Astrocyte (in vitro differentiated cells and primary cell): ENCODE measurements around the gene SF1. TPM values are rescaled to one million over a fixed set of nuclear protein-coding genes. Genes with fewer than 3 reads are reported as not detected.
A peak's percentile ranks its signal among the peaks of the same experiment; 100 is the strongest.

Source experiments
- DNase-seq: peaks from one replicate; pipeline ENCODE4 v3.0.0-alpha.2; 2010; ENCODE audit warnings: low read depth
- FAIRE-seq: peaks from 2 replicates; lab custom pipeline; 2011; peaks lifted over from hg19 to GRCh38; lab: Jason Lieb, UNC
- H2AFZ ChIP-seq: 2 replicates; pipeline ENCODE4 v1.6.0; 2012; ENCODE audit warnings: low read depth, low read length, inconsistent platforms
- H3K27ac ChIP-seq: 2 replicates; pipeline ENCODE4 v1.5.1; 2011; ENCODE audit warnings: low read depth, low read length, inconsistent platforms
- H3K27me3 ChIP-seq: 2 replicates; pipeline ENCODE4 v1.6.0; 2011; ENCODE audit warnings: low read length, inconsistent platforms; ENCODE audit not compliant: insufficient read depth
- H3K36me3 ChIP-seq: 2 replicates; pipeline ENCODE4 v1.5.1; 2011; ENCODE audit warnings: low read length, inconsistent platforms; ENCODE audit not compliant: insufficient read depth
- H3K4me1 ChIP-seq: 2 replicates; pipeline ENCODE4 v1.5.1; 2011; ENCODE audit warnings: low read length, inconsistent platforms; ENCODE audit not compliant: insufficient read depth
- H3K4me2 ChIP-seq: 2 replicates; pipeline ENCODE4 v1.6.0; 2012; ENCODE audit warnings: low read length, inconsistent platforms
- H3K4me3 ChIP-seq: 2 replicates; pipeline ENCODE4 v1.5.1; 2011; ENCODE audit warnings: low read depth, mild to moderate bottlenecking, low read length, inconsistent platforms; ENCODE audit not compliant: insufficient read depth
- H3K79me2 ChIP-seq: 2 replicates; pipeline ENCODE4 v1.6.0; 2012; ENCODE audit warnings: mild to moderate bottlenecking, low read length, inconsistent platforms; ENCODE audit not compliant: insufficient read depth
- H3K9ac ChIP-seq: 2 replicates; pipeline ENCODE4 v1.6.0; 2012; ENCODE audit warnings: mild to moderate bottlenecking, low read length, inconsistent platforms
- H3K9me3 ChIP-seq: 2 replicates; pipeline ENCODE4 v1.5.1; 2012; ENCODE audit warnings: low read depth, mild to moderate bottlenecking, low read length, inconsistent platforms; ENCODE audit not compliant: insufficient read depth
- H4K20me1 ChIP-seq: 2 replicates; pipeline ENCODE4 v1.6.0; 2012; ENCODE audit warnings: low read length, inconsistent platforms; ENCODE audit not compliant: insufficient read depth
- H3K27ac Mint-ChIP-seq: one replicate; pipeline ENCODE4 v1.8.0; 2021; ENCODE audit warnings: mild to moderate bottlenecking, mixed read lengths; ENCODE audit not compliant: unreplicated experiment
- H3K27me3 Mint-ChIP-seq: one replicate; pipeline ENCODE4 v1.8.0; 2021; ENCODE audit warnings: low read depth, mixed read lengths; ENCODE audit not compliant: unreplicated experiment
- H3K36me3 Mint-ChIP-seq: one replicate; pipeline ENCODE4 v1.8.0; 2021; ENCODE audit warnings: low read depth, mixed read lengths; ENCODE audit not compliant: unreplicated experiment
- H3K4me1 Mint-ChIP-seq: one replicate; pipeline ENCODE4 v1.8.0; 2021; ENCODE audit warnings: low read depth, mixed read lengths; ENCODE audit not compliant: unreplicated experiment
- H3K4me3 Mint-ChIP-seq: one replicate; pipeline ENCODE4 v1.8.0; 2021; ENCODE audit warnings: mild to moderate bottlenecking, moderate library complexity, mixed read lengths; ENCODE audit not compliant: unreplicated experiment
- H3K9me3 Mint-ChIP-seq: one replicate; pipeline ENCODE4 v1.8.0; 2021; ENCODE audit warnings: mild to moderate bottlenecking, mixed read lengths; ENCODE audit not compliant: unreplicated experiment
- EZH2 ChIP-seq: IDR thresholded peaks from 2 replicates; pipeline ENCODE4 v1.6.1; 2012; ENCODE audit warnings: mild to moderate bottlenecking, low read length, inconsistent platforms; ENCODE audit not compliant: insufficient read depth
- total RNA-seq: library from RNA; stranded (reverse); gene quantifications from 2 replicates; pipeline ENCODE4 v1.2.1, GENCODE V29; 2021
- TF ChIP-seq, protein P1 (sequence below): IDR thresholded peaks from 2 replicates; pipeline ENCODE4 v1.5.1; 2011; ENCODE audit warnings: low read depth, mild to moderate bottlenecking, inconsistent platforms, low read length, moderate library complexity; ENCODE audit not compliant: insufficient read depth

SF1 gene
- total RNA-seq, 1 donor from 2014 or later, result 215 TPM

DNA sequence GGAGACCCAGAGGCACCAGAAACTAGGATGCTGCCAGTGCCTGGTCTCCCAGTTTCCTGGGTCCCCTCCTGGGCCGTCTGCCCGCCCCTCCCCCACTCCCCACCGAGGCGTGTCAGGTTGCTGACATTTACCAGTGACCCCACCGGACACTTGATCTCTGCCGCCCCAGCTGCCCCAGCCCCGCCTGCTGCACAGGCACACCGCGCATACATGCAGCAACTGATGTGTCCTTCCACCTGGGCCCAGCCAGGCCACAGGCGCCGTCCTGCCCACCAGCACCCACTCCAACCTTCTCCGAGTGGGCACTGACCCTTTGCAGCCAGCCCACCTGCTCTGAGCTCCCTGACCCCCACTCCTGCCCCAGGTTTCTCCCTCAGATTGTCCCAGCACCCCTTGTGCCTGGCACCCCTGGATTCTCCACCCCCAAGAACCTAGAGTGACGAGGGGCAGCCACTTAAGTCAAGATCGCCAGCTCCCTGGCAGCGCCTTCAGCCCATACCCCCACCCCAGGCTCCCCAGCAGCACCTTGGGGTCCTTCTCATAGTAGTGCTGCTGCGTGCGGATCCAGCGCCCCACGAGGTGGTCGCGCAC is 19.1 kb downstream of the SF1 start:
- Mint-ChIP-seq H3K27me3 (peaks cover 4% of the 10 kb centered on the region), H3K4me1 (peaks cover 31% of the 10 kb centered on the region), H3K9me3 (no peaks in the 10 kb centered on the region), H3K4me3 (no peak overlapping the region), H3K27ac (peak overlapping the region; percentile 66), H3K36me3 (peaks cover 11% of the 10 kb centered on the region)
- TF ChIP-seq EZH2, result no peak
- TF ChIP-seq, protein P1, sequence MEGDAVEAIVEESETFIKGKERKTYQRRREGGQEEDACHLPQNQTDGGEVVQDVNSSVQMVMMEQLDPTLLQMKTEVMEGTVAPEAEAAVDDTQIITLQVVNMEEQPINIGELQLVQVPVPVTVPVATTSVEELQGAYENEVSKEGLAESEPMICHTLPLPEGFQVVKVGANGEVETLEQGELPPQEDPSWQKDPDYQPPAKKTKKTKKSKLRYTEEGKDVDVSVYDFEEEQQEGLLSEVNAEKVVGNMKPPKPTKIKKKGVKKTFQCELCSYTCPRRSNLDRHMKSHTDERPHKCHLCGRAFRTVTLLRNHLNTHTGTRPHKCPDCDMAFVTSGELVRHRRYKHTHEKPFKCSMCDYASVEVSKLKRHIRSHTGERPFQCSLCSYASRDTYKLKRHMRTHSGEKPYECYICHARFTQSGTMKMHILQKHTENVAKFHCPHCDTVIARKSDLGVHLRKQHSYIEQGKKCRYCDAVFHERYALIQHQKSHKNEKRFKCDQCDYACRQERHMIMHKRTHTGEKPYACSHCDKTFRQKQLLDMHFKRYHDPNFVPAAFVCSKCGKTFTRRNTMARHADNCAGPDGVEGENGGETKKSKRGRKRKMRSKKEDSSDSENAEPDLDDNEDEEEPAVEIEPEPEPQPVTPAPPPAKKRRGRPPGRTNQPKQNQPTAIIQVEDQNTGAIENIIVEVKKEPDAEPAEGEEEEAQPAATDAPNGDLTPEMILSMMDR, result no peak
- Histone ChIP-seq H3K4me3 (no peak overlapping the region), H2AFZ (no peak overlapping the region), H3K27me3 (no peaks in the 10 kb centered on the region), H3K79me2 (no peaks in the 10 kb centered on the region), H3K4me1 (peaks cover 17% of the 10 kb centered on the region), H3K27ac (no peak overlapping the region), H3K4me2 (no peak overlapping the region), H3K9me3 (no peaks in the 10 kb centered on the region), H3K36me3 (peaks cover 12% of the 10 kb centered on the region), H4K20me1 (peaks cover 38% of the 10 kb centered on the region), H3K9ac (no peak overlapping the region)
- FAIRE-seq, result no peak
- DNase-seq, result no peak

DNA sequence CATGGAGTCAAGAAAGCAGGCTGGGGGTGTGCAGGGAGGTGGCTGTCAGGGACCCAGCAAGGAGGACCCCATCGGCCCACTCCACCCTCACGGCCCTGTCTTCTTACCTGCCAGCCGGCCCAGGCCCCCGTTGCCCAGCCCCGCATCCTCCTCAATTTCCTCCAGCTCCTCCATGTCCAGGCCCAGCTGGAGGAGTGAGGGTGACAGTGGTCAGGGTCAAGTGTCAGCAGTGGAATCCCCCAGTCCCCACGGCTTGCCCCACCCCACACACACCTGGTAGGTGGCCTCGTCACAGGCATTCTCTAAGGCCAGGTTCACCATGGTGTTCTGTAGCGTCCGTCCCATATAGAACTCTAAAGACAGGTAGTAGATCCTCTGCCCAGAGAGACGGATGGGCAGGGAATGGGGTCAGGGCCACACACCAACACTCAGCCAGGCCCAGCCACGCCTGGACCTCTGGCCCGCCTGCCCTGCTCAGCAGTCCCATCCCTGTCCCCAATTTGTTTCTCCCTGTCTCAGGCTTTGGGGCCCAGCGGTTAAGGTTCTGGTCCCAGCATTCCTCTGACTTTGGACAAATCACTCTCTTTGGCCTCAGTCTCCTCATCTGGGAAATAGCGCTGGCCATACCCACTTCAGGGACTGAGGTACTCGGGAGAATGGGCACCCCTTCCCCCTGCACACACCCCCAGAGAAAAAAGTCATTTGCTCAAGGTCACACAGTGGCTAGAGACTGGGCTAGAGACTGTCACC is 19.8 kb downstream of the SF1 start:
- Histone ChIP-seq H3K79me2 (no peaks in the 10 kb centered on the region), H3K27me3 (no peaks in the 10 kb centered on the region), H3K36me3 (peaks cover 8% of the 10 kb centered on the region), H3K9ac (no peak overlapping the region), H3K4me1 (peaks cover 10% of the 10 kb centered on the region), H3K4me2 (no peak overlapping the region), H2AFZ (no peak overlapping the region), H3K4me3 (no peak overlapping the region), H3K9me3 (no peaks in the 10 kb centered on the region), H4K20me1 (peaks cover 31% of the 10 kb centered on the region), H3K27ac (no peak overlapping the region)
- peaks cover 4% of the 10 kb centered on the region for H3K27me3 Mint-ChIP-seq
- TF ChIP-seq EZH2, result no peak
- TF ChIP-seq, protein P1, result no peak
- no peaks in the 10 kb centered on the region for H3K9me3 Mint-ChIP-seq
- no peak overlapping the region for H3K27ac Mint-ChIP-seq
- FAIRE-seq, result no peak
- no peak overlapping the region for H3K4me3 Mint-ChIP-seq
- peaks cover 25% of the 10 kb centered on the region for H3K4me1 Mint-ChIP-seq
- no peak for DNase-seq
- peaks cover 11% of the 10 kb centered on the region for H3K36me3 Mint-ChIP-seq
